GM19351 (cell line): ENCODE measurements around the gene NHERF1.

Source experiments
- ATAC-seq: cut with Tn5 transposase; IDR thresholded peaks from one replicate; pipeline ENCODE4 v1.9.1; 2021; ENCODE audit warnings: mild to moderate bottlenecking, moderate library complexity; ENCODE audit not compliant: unreplicated experiment

The NHERF1 gene

GRCh38 chr17:74732042-74732867 lies 16.2 kb upstream of the NHERF1 start:
- no peak for ATAC-seq

GRCh38 chr17:74733365-74734122 lies 14.9 kb upstream of the NHERF1 start:
- ATAC-seq = no peak

GRCh38 chr17:74734256-74734655 lies 14.2 kb upstream of the NHERF1 start:
- ATAC-seq = no peak

- ATAC-seq = peak; percentile 42
Measured at GRCh38 chr17:74736513-74737298, 11.7 kb upstream of the NHERF1 start, which contains the start of gene RAB37. Gene RAB37 (plus strand): TSS chr17:74737256. CDS start chr17:74737273, 17 bp downstream.

GRCh38 chr17:74737299-74738050 lies 11.0 kb upstream of the NHERF1 start:
- ATAC-seq = no peak

GRCh38 chr17:74738051-74738996 lies 10.1 kb upstream of the NHERF1 start:
- peak; percentile 64 for ATAC-seq

- no peak for ATAC-seq
Measured at GRCh38 chr17:74739227-74739831, 9.1 kb upstream of the NHERF1 start.

GRCh38 chr17:74740173-74740572 lies 8.3 kb upstream of the NHERF1 start:
- no peak for ATAC-seq

- no peak for ATAC-seq
Measured at GRCh38 chr17:74740641-74741387, 7.6 kb upstream of the NHERF1 start.

- ATAC-seq = no peak
Measured at GRCh38 chr17:74742153-74742515, 6.3 kb upstream of the NHERF1 start.

- no peak for ATAC-seq
Measured at GRCh38 chr17:74742978-74743545, 5.4 kb upstream of the NHERF1 start.

- ATAC-seq = no peak
Measured at GRCh38 chr17:74743755-74744154, 4.7 kb upstream of the NHERF1 start.

GRCh38 chr17:74744349-74744713 lies 4.1 kb upstream of the NHERF1 start:
- ATAC-seq = no peak

GRCh38 chr17:74744714-74745547 lies 3.5 kb upstream of the NHERF1 start:
- no peak for ATAC-seq

GRCh38 chr17:74745548-74746177 lies 2.8 kb upstream of the NHERF1 start:
- ATAC-seq = no peak

- no peak for ATAC-seq
Measured at GRCh38 chr17:74746376-74746775, 2.1 kb upstream of the NHERF1 start.

GRCh38 chr17:74746922-74747321 lies 1.5 kb upstream of the NHERF1 start:
- ATAC-seq = no peak
